ENCODE measurements around the gene IL34.

DNA sequence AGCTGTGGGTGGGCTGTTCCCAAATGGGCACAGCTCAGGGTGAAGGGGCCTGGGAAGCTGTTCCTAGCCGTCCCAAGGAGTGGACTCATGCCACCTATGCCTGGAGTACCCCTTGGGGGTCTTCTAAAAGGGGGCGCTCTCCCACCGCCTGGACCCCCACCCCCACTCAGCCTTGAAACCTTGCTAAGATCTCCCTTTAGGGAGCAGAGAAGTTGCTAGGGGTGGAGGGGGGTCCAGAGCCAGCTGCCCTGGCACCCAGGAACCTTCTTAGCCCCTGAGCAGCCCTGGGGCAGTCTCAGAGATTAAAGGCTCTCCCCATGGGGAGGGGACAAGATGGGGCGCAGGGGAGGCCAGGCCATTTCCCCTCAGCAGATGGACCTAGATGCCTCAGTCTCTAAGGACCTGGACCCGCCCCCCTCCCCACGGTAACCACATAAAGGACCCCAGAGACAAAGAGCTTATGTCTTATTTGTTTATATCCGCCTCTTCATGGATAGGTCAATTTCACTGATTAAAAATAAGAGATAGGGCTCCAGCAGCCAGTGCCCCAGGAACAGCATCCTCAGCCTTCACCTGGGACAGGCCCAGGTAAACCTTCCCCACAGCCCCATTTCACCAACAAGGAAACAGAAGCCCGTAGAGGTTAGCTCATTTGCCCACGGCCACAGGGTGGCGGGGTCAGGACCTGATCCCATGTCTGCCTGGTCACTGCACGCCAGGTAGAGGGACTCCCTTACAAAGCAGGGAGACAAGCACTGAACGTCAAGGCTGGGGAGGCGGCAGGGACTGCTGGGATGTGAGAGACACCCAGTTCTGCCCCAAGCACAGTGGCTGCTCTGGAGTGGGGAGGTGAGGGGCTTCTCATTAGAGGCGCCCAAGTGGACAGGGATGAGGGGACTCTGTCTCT is 36.1 kb downstream of the IL34 start:
- TF ChIP-seq IRX3 (CRISPR knock-in tag; IDR thresholded peaks at IDR 0.05; ENCODE audit: borderline replicate concordance, low read depth) (no peak), SMAD1 (CRISPR knock-in tag; IDR thresholded peaks at IDR 0.05; ENCODE audit: borderline replicate concordance, low read depth) (no peak), EP300 (IDR thresholded peaks at IDR 0.05; ENCODE audit: low read depth in 2 of 2, low read length in 2 of 2) (no peak), EP300 (CRISPR knock-in tag; IDR thresholded peaks at IDR 0.05; ENCODE audit: borderline replicate concordance) (no peak), RFX5 (IDR thresholded peaks at IDR 0.05; ENCODE audit: low read depth, low read length) (no peak), JUNB (CRISPR knock-in tag; IDR thresholded peaks at IDR 0.05; ENCODE audit: borderline replicate concordance) (no peak)
- TF ChIP-seq, protein P1, sequence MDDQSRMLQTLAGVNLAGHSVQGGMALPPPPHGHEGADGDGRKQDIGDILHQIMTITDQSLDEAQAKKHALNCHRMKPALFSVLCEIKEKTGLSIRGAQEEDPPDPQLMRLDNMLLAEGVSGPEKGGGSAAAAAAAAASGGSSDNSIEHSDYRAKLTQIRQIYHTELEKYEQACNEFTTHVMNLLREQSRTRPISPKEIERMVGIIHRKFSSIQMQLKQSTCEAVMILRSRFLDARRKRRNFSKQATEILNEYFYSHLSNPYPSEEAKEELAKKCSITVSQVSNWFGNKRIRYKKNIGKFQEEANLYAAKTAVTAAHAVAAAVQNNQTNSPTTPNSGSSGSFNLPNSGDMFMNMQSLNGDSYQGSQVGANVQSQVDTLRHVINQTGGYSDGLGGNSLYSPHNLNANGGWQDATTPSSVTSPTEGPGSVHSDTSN (CRISPR knock-in tag; IDR thresholded peaks at IDR 0.05; ENCODE audit: borderline replicate concordance), result no peak
